Left renal pelvis (tissue), 4 donors: ENCODE data around the gene NRG3. TPM values are rescaled to one million over a fixed set of nuclear protein-coding genes. Genes with fewer than 3 reads are reported as not detected.
"Not testable (repeated sequence)": the region's sequence is repeated elsewhere in the genome, so short reads cannot be mapped to it uniquely, and the experiment has no call there.

Experiments
- DNase-seq, 4 donors: peaks; one replicate each; pipeline ENCODE4 v3.0.0-alpha.2; 2013; ENCODE audit warnings: low read depth in 4 of 4, low spot score in 3 of 4
- polyA plus RNA-seq, 4 donors: library from polyadenylated mRNA; unstranded; fragments of 120-200 nt; gene quantifications; one replicate each; pipeline ENCODE4 v1.2.1, GENCODE V29; 2013; ENCODE audit not compliant: insufficient read length in 4 of 4

The NRG3 gene
- polyA plus RNA-seq, 4 donors, result 3.9 to 14.2 (median 12.2) TPM

DNA sequence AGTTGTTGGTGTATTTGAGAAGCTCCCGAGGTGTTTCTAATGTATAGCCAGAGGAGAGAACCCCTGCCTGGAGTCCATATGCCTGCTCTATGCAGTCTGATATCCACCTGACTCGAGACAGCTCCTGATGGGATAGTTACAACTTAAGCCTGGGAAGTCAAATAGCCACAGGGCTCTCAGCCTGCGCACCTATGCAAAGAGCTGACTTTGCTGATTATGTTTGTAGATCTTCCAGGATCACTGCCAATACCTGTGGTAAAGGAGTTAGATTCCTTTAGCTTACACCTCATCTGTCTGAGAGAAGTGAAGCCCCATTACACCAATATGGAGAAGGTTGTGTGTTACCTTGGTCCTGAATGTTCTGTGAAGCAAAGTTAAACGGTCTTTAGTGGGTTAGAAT is 1063.3 kb downstream of the NRG3 start:
- no peak for DNase-seq

DNA sequence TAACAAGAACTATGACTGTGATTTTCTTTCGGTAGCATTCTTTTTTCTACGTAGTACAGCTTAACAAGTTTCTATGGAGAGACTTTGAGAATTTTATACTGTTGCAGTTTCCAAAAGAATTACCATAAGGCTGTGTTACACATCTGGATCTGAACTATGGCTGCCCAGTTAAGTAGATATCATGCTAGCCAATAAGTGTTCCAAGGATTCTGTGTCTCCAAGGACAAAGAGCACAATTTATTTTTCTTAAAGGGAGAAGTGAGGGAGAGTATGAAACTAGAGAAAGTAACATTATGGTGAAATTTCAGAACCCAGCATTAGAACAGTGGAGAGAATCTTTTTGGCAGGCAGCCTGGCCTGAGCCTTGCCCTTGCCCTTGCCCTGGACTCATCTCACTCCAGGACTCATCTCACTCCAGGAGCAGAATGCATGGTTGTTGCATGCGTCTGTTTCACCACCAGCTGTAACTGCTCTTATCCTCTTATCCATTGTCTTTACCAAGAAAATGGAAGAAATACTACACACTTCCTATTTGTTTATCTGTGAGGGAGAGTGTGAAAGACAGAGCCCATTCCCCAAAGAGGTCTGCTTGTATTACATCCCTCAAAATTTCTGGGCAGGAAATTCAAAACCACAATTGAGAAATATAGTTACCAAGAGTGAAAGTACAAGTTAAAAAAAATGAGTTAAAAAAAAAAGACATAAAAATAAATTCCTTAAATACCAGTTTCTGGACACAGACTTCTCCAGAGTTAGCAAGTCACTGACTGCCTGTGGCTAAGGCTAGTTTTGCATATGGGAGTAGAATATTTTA is 1067.5 kb downstream of the NRG3 start:
- peak in 1 of 4 donors; percentile 2 for DNase-seq

DNA sequence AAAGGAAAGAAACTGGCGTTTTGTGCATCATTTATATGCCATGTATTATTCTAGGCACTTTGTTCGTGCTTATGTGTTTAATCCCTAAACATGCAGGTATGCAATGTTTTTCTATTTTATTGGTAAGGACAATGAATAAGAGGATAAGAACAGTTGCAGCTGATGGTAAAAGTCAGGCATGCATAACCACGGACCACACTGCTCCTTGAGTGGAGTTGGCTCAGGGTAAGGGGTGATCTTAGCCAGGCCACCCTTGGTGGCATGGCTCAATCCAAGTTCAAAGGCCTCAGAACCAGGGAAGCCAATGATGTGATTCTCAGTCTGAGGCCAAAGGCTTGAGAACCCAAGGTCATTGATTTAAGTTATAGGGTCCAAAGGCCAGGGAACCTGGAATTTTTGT is 1068.1 kb downstream of the NRG3 start:
- DNase-seq, result no peak

DNA sequence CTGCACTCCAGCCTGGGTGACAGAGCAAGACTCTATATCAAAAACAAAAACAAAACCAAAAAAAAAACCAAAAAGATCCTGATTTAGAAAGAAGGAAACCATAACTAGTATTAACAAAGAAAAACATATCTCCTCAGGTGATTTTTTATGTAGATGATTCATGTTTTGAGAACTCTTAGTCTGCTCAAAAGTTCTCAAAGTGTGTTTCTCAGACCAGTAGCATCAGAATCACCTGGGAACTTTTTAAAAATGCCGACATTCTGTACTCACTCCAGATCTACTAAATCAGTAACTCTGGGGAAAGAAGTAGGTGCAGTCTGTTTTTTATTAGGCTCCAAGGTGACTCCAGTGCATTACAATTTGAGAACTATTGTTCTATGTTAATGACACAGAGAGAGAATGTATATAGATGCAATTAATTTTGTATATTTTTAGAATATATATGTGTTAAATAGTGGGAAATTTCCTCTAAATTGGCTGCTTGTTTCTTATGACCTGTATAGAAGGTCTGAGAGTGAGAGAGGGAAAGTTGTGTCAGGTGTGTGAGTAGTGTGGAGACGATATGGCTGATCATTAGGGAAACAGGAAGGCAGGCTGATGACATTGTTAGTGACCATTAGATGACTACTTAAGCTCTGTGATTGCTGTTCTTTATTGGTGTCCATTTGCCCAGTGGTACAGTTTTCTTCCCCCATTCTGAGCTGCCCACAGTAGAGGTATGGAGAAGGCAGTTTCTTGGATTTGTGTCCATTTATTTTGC is 1075.0 kb downstream of the NRG3 start:
- no peak for DNase-seq

DNA sequence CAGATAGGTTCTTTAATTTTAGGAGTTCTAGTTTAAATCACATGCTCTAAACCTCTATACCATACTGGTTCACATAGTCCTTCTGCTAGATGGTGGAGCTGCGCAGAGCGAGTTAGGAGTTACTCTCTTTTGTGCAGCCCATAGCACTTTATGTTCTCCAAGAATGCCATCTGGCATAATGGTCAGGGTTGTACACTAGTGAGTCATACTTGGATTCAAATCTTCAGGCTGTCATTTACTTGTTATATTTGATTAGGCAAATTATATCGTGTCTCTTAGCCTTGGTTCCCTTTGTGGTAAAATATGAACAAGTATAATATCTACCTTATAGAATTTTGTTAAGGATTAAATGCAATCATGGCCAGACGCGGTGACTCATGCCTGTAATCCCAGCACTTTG is 1078.3 kb downstream of the NRG3 start:
- DNase-seq, result no peak

DNA sequence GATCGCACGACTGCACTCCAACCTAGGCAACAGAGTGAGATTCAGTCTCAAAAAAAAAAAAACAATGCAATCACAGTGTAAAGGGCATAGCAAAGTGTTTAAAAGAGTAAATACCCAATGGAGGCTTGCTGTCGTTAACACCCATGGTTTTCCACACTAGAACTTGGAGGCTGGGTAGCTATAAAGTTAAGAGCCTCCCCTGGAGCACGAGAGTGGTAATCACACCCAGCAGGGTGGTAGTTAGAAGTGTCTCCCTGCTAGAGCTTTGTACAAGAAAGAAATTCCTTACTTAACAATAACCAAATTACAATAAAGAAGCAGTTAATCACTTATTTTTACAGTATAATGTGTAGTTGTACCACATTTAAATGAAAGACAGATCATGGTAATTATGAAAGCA is 1078.9 kb downstream of the NRG3 start:
- no peak for DNase-seq

DNA sequence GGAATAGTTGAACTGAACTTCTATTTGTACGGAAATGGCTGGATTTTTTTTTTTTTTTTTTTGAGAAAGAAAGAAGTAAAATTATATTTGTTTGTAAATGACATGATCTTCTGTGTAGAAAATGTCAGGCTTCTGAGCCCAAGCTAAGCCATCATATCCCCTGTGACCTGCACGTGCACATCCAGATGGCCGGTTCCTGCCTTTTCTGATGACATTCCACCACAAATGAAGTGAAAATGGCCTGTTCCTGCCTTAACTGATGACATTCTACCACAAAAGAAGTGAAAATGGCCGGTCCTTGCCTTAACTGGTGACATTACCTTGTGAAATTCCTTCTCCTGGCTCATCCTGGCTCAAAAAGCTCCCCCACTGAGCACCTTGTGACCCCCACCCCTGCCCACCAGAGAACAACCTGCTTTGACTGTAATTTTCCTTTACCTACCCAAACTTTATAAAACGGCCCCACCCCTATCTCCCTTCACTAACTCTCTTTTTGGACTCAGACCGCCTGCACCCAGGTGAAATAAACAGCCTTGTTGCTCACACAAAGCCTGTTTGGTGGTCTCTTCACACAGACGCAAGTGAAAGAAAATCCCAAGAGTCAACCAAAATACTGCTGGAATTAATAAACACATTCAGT is 1085.5 kb downstream of the NRG3 start:
- DNase-seq, result not testable (repeated sequence)

DNA sequence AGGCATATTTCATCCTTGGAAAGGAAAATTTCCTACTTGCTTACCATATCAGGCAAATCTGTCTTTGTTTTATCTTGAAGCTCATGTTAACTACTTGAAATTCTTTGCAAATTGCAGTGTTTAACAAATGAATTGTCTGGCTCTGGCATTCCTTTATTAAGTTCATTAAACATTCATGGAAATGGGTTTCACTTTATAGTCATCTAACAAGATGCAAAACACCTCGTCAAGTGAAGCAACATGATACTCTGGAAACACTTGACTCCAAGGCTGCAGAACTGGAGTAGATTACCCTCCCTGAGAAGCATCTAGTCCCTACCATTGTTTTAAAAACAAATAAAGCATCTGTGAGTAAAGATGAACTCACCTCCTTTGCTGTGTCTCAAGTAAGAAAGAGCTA is 1086.9 kb downstream of the NRG3 start:
- DNase-seq, result no peak

DNA sequence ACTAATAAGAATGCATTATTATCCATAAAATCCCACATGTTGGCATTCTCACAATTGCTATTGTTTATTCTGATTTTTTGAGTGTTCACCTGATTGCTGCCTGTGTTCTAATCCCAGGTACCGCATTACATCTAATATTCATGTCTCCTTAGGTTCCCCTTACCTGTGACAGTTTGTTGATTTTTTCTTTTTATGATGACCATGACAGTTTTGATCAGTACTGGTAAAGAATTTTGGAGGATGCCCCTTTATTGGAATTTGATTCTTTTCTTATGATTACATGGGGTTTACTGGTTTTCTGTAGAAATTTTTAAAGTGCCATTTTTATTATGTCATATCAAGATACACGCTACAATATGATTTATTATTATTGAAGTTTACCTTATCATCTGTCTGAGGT is 1091.1 kb downstream of the NRG3 start:
- DNase-seq, result no peak

DNA sequence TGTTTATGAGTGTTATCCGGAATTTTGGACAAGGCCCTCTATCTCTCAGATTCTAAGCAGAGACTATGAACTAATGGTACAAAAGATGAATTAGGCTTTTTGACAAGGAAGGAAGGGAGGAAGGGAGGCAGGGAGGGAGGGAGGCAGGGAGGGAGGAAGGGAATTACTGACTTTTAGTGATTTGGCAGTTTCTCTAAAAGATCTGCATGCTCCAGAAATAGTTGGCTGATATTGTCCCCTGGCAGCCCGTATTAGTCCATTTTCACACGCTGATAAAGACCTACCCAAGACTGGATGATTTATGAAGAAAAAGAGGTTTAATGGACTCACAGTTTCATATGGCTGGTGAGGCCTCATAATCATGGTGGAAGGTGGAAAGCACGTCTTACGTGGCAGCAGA is 1093.5 kb downstream of the NRG3 start:
- DNase-seq, result no peak

DNA sequence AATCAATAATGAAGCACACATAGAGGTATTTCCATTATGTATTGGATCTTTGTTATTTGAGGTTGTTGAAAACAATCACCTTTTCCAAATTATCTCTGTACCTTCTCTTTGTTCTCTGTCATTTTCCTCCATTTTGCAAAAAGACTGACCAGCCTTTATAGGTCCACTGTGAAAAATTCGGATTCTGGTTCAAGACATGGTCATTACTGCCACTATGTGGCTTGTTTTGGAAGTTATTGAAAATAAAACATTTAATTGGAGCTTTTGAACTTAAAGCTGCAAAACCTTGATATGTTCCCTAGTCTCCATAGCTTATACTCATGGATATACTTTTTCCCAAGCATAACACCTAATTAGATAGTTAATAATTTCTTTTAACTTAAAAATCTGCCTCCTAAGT is 1094.4 kb downstream of the NRG3 start:
- DNase-seq, result no peak

DNA sequence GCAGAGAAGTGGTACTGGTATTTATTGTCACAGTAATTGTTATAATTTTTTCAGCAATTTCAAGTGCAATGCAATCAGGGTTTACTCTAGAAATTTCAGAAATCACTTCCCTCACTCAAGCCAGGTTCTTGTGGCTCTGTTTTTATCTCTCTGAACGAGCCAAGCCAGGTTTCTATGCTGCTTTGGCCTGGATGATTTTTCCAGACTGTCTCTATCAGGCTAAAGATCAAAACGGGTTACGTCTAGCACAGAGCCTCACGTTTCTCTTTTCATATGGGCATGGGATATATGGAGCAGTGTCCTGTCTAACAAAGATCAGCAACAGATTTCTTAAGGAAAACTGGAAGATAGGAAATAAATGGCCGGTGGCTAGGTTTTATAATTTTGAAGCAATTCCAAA is 1105.3 kb downstream of the NRG3 start:
- DNase-seq, result no peak

DNA sequence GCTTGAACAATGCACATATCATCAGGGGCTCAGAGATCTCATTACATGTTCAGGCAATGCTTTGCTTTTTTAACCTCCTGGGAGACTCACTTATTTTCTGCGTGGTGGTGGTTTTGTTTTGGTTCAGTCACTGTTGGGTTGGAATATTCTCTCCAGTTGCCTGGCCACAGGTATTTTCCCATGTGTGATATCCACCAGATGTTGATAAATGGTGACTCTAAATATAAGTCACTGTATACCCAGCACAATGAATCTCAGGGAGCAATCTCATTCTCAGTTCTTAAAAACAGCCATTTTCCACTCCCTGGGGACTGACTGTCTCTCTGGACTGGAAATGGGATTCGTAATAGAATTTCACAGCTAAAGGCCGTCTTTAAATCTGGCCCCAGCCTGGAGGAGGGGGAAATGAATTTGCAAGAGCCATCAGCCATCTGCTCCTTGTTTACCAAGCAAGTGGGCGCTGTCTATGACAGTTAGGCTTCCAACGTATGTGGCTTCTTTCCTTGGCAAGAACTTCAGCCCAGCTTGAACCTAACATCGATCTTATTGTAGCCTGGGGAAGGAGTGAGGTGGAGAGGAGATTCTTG is 1106.2 kb downstream of the NRG3 start:
- DNase-seq, result no peak

DNA sequence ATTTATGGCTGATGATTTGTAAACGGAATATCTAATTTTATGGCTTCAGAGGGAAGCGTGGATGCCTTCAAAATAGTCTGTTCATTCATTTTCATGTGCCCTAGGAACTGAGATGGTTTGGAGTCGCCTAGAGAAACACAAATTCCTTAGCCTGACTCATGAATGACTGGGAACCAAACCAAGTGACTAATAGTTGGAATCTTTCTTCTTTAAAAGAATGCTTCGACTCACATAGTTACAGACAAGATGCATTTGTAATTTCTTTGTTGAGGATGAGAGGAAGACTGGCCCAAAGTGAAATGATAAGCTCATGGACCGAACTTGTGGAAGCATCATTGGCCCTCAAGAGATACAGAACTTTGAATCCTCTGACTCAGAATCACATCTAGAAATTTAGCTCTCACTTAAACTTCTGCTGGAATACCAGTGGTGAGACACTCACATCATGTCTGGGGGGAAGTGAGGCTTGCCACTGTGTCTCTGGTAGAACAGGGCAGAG is 1107.2 kb downstream of the NRG3 start:
- no peak for DNase-seq

DNA sequence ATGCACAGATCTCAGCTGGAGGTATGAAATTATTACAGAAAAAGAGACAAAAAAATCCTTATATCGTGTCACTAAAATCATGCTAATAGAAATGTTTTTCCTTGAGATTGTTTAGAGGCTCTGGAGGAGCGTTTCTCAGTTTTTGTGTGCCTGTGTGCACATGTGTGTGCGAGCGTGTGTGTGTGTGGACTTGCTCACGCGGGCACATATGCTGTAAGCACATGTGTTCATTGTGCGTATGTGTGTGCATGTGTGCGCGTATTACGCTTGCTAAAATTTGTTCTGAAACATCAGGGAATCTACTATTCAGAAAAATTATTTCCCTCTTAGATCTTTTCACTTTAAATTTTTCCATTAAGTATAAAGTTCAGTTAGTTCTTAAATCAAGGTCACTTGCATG is 1111.2 kb downstream of the NRG3 start:
- no peak for DNase-seq

DNA sequence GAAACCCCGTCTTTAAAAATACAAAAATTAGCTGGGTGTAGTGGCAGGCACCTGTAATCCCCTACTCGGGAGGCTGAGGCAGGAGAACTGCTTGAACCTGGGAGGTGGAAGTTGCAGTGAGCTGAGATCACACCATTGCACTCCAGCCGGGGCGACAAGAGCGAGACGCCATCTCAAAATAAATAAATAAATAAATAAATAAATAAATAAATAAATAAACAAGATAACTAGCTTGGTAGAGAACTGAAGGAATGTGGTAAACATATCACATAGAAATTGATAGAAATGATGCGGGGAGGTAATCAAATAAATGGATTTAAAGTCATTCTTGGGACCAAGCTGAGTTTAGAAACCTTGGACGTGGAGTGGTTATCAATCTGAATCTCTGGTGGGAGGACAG is 1131.5 kb downstream of the NRG3 start:
- DNase-seq, result not testable (repeated sequence)

DNA sequence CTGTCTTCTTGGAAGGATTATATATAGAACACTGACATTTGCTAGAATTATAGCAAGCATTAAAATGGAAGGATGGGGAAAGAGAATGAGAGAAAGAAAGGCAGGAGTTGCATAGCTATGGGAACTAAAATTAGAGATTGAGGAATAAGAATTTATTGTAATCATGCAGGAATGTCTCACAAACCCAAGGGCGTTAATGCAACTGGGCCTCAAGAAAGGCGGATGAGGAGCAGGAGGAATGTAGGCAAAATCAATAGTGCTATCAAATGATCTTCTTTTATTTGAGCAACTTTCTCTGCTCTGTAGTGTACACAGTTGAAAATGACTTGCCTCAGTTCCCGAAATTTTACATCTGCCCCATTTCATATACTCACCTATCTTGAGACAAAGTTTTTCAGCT is 1132.5 kb downstream of the NRG3 start:
- no peak for DNase-seq

DNA sequence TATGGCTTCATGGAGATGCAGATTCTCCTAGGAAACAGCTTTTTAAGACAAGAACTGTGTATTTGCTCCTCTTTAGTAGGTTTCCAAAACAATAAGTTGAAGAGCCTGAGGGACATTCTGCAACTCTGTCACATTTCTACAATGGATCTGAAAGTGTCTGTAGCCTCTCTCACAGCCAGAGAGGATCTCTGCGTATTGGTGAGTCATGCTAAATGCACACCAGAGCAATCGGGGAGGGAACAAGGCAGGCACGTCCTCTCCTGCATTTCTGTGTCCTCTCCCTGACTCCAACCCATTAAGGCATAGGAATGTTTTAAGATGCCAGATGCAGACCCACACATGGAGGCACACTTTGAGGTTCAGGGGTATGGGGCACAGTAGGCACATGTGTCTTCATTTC is 1137.9 kb downstream of the NRG3 start:
- DNase-seq, result no peak

DNA sequence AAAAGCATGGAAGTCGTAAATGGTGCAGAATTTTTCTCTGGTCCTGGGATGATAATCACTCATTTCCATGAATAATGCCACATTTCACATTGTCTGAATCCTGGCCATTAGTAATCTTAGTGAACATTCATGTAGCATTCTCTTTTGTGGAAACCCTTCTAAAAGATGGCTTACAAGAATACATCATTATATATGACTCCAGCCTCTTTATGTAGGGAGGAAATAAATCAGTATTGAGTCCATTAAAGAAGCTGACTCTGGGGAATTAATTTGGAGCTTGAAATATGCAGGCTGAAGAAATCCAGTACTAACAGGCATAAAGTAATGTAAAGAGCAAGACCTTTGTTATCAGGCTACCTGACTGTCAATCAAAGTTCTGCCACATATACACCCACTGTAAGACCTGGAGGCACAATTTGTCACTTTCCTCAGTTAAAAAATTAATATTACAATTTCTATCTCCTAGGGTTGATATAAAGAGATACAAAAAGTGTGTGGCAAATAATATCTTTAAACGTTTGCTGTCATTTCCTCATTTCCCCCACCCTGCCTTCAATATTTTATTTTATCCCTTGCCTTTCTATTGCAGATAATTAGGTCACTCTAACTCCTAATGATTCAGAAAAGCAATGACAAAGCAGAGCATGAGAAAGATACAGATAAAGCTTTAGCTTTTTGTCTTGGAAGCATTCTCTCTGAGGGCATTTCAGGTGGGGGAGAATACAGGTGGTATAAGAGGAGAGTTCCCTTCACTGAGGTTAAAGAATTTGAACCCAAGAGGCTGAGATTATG is 1142.3 kb downstream of the NRG3 start:
- no peak for DNase-seq

DNA sequence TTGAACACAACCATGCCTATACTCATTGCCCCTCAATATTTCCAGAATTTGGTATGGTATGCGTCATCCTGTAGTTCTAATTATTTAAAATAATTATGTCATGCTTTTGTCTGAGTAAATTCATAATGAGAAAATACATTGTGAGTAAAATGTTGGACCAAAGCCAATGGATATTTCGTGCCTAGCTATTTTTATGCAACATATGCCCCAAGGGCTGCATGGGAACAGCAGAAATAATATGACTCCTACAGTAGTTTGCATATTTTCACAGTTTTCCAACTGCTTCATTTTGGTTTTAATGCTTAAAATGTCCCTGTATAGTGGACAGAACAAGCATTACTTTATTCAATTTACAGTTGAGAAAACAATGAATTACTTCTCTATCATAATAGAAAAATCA is 1148.7 kb downstream of the NRG3 start:
- DNase-seq, result peak in 1 of 4 donors; percentile 6
